Measurements from ENCODE around the gene GAA.

The GAA gene

GRCh38 chr17:80118601-80119270 lies 17.4 kb downstream of the GAA start:
- no peak for DNase-seq

GRCh38 chr17:80119271-80119791 lies 17.9 kb downstream of the GAA start:
- peak; percentile 93 for DNase-seq

- no peak for DNase-seq
Observed at GRCh38 chr17:80119839-80120238, 18.5 kb downstream of the GAA start.

DNA sequence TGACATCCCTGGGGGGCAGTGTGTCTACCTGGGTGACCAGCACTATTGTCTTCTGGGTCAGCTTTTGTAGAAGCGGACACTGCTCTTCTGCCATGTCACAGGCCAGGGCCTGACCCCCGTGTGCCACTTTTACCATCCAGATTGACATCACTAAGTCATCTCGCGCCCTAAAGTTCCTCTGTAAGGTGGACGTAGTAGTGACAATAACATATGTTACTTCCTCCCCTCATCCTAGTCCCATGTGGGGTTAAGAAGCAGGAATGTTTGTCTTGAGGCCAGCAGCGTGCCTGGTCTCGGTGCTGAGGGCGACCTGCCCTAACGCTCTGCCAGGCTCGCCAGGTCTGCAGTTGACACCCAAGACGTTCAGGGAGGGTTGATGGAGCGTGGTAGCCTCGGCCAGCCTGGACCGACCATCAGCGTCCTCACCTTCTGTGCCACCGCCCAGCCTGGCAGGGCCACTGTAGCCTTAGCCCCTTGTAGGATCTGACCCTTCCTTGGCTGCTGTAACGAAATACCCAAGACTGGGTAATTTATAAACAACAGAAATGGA lies 20.7 kb downstream of the GAA start:
- DNase-seq = no peak

DNA sequence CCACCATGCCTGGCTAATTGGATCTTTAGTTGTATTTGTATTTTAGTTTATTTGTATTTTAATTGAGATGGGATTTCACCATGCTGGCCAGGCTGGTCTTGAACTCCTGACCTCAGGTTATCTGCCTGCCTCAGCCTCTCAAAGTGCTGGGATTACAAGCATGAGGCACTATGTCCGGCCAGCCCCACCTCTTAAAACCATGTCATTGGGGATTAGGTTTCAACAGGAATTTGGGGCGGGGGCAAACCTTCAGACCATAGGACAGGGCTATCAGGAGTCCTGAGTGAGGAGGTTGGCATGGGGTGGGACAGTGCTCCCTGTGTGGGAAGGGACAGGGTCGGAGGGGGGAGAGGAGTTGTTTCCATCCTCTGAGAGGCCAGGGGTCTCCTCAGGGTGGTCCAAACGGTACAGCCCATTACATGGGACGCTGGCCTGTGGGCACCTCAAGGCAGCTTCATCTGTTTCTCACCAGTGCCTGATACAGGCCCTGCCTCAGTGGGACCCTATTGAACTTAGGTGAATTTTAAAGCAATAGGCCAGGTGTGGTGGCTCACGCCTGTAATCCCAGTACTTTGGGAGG lies 21.6 kb downstream of the GAA start:
- DNase-seq = no peak

DNA sequence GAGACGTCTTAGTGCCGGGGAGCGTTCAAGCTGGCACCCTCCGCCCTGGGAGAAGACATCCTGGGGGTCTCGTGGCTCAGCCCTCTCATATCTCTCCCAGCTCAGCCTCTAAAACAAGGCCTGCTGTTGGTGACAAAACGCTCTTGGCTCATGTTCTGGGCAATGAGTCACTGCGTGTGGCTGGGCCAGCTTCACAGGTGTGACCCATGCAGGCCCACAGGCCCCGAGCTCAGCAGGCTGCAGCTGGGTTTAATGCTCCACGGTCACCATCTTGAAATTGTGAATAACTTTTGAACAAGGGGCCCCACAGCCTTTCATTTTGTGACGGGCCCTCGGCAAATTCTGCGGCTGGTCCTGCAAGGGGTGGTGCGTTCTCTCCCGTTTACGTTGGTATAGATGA lies 22.4 kb downstream of the GAA start:
- DNase-seq = no peak

DNA sequence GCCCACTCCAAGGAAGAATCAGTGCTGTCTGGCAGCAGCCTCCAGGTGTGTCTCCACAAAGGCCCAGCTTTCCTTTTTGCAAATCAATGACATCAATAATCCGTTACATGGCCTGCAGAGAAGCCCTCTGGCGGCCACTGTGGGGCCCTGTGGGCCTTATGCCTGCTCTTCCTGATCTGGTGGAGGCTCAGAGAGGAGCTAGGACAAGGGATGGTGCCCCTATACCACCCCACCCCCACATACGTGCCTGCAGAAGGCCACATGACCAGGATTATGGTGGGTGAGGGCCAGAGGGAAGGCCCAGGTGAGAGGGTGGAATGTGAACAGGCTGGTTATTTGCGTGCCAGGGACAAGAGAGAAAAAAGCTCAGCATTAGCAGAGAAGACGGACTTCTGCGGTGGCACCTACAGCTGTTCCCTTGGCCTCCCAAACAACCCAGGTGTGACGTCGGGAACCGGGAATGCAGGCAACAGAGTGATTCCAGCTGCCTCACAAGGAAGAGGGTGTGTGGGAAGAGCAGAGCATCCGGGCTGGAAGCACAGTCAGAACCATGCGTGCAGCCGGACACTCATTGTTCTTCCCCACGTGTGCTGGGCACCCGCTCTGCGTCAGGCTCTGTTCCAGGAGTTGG lies 23.1 kb downstream of the GAA start:
- DNase-seq = peak; percentile 20

- DNase-seq = no peak
Observed at GRCh38 chr17:80125656-80126448, 24.5 kb downstream of the GAA start.

DNA sequence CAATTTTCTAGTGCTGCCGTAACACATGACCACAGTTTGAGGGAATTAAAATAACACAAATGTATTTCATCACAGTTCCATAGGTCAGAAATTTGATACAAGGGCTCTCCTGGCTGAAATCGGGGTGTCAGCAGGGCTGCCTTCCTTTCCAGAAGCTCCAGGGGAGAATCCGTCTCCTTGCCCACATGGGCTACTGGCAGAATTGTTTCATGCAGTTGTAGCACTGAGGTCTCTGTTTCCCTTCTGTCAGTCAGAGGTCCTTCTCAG lies 25.0 kb downstream of the GAA start:
- no peak for DNase-seq

- DNase-seq = no peak
Observed at GRCh38 chr17:80129006-80129565, 27.7 kb downstream of the GAA start.

DNA sequence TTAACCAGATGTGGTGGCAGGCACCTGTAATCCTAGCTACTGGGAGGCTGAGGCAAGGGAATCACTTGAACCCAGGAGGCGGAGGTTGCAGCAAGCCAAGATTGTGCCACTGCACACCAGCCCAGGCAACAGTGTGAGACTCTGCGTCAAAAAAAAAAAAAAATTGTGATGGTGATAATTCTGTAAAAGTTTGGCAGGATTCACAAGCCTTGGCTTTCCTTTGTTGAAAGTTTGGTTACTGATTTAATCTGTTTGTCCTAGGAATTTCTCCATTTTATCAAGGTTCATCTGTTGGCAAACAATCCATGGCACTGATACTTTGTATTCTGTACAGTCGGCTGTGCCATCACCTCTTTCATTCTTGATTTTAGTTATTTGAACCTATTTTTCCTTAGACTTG lies 29.6 kb downstream of the GAA start:
- no peak for DNase-seq

GRCh38 chr17:80132906-80133625 lies 31.7 kb downstream of the GAA start:
- no peak for DNase-seq

GRCh38 chr17:80133626-80133970 lies 32.2 kb downstream of the GAA start:
- no peak for DNase-seq

DNA sequence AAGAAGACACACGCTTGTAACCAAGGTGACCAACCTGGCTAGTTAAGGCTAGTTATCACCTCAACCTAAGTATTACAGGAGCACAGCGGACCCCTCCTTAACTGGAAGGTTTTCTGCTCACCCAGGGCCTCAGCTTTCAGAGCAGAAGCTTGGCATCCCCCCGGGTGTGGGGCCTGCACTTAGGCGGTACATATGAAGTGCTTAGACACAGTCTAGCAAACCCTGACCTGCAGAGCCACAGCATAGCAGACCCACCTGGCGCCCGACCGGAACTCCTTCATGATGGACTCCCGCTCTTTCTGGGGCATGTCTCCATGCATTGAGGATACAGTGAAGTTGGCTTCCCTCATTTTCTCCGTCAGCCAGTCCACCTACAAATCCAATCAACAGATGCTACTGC lies 35.8 kb downstream of the GAA start:
- DNase-seq = no peak

GRCh38 chr17:80138856-80139426 lies 37.6 kb downstream of the GAA start:
- DNase-seq = no peak

GRCh38 chr17:80141463-80142165 lies 40.2 kb downstream of the GAA start:
- no peak for DNase-seq

GRCh38 chr17:80142929-80143328 lies 41.5 kb downstream of the GAA start:
- no peak for DNase-seq

DNA sequence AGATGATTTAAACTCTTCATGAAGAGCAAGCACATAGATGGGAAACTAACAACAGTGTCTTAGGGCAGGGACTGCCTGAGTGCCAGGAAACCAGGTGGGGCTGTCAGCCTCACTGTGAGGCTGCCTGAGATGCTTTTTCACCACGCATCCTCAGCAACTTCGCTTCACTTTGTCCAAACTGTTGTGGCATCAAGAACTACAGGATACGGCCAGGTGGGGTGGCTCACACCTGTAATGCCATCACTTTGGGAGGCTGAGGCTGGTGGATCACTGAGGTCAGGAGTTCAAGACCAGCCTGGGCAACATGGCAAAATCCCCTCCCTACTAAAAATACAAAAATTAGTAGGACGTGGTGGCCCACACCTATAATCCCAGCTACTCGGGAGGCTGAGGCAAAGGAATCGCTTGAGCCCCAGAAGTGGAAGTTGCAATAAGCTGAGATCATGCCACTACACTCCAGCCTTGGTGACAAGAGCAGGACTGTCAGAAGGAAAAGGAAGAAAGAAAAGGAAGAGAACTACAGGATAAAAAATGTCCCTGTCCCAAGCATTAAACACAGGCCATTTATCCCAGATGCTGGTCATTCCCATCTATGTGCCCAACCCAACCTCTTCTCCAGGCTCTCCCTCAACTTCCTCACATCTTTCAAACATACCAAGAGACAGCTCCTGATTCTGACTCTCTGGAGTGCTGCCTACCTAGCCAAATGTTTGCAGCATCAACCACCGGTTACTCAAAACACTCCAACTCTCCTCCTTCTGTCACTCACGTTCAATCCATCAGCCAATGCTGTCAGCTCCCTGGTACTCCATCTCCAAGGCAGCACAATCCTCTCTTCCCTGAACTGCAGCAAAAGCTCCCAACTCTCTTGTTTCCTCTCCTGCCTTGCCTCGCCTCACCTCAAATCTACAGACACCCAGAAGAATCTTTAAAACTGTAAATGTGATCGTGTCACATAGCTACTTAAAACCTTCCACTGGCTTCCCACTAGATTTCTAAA lies 44.0 kb downstream of the GAA start:
- DNase-seq = no peak

DNA sequence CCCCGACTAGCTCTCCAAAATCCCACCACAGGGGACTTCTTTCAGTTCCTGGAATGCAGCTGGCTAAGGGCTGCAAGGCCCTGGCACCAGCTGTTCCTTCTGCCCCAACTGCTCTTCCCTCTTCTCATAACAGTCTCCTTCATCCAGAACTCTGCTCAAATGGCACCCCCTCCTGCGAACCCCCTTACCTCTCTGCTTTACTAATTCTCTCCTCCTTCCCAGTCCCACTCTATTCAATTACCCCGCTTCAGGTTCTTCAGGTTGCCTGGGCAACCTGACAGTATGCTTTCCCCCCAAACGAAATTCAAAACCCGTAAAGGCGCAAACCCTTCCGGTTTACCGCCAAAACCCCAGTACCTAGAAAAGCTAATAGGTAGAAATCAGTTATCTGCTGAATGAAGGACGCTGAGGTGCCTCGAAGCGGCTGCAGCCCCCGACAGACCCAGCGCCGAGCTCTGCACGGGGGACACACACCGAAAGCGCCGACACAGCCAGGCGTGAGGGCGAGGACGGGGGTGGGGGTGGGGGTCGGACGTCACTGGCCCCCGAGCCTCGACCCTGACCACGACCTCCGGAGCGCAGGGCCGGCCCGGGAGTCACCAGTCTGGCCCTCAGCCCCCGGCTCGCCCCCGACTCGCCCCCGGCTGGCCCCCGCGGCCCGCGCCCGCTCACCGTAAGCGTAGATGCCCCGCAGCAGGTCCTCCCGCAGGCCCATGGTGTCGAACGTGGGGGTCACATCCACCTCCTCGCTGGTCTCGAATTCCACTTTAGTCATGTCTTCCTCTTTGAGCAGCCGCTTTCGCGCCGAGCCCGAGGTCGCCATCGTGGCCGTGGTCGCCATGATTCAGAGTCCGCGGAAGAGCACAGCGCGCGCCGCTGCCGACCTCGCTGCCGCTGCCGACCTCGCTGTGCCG lies 45.0 kb downstream of the GAA start:
- DNase-seq = peak; percentile 47
